Measurements from ENCODE around the gene CTXN3.

GRCh38 chr5:127694518-127695171, 45.8 kb downstream of the CTXN3 start:
- TF ChIP-seq CTCF (IDR thresholded peaks at IDR 0.05) (no peak), POLR2A (IDR thresholded peaks at IDR 0.05) (no peak)
